Activated CD4-positive, alpha-beta T cell treated with anti-CD3 and anti-CD28 coated beads, Interleukin-2, amount 50 U/mL, for 1 hour (primary cell): ENCODE results near the gene MAP4K3.

Experiments used
- DNase-seq: peaks from one replicate; pipeline ENCODE4 v3.0.0-alpha.2; 2020

MAP4K3 gene

GRCh38 chr2:39227628-39228412 is 209.3 kb downstream of the MAP4K3 start:
- peak; percentile 83 for DNase-seq

- DNase-seq, result no peak
Observed at GRCh38 chr2:39225567-39225966, 211.5 kb downstream of the MAP4K3 start.

- no peak for DNase-seq
Observed at GRCh38 chr2:39223909-39224308, 213.2 kb downstream of the MAP4K3 start.

GRCh38 chr2:39221459-39221858 is 215.6 kb downstream of the MAP4K3 start:
- DNase-seq, result no peak

GRCh38 chr2:39220136-39220535 is 216.9 kb downstream of the MAP4K3 start:
- DNase-seq, result no peak

GRCh38 chr2:39218391-39218790 is 218.7 kb downstream of the MAP4K3 start:
- no peak for DNase-seq

- no peak for DNase-seq
Observed at GRCh38 chr2:39217192-39217550, 219.9 kb downstream of the MAP4K3 start.

- peak; percentile 61 for DNase-seq
Observed at GRCh38 chr2:39216346-39217191, 220.5 kb downstream of the MAP4K3 start.

- no peak for DNase-seq
Observed at GRCh38 chr2:39215545-39215944, 221.5 kb downstream of the MAP4K3 start.

- DNase-seq, result no peak
Observed at GRCh38 chr2:39213015-39213414, 224.1 kb downstream of the MAP4K3 start.

- no peak for DNase-seq
Observed at GRCh38 chr2:39210846-39211245, 226.2 kb downstream of the MAP4K3 start.

- DNase-seq, result no peak
Observed at GRCh38 chr2:39203382-39203781, 233.7 kb downstream of the MAP4K3 start.

GRCh38 chr2:39202639-39203369 is 234.3 kb downstream of the MAP4K3 start:
- no peak for DNase-seq
